ENCODE data around the gene TP73.

TP73 gene

GRCh38 chr1:3658231-3658615 lies 5.9 kb downstream of the TP73 start:
- DNase-seq (ENCODE audit: insufficient read length, low spot score) (no peak), FAIRE-seq (no peak)
- TF ChIP-seq POLR2A (IDR thresholded peaks at IDR 0.05; ENCODE audit: low read depth, low read length), result no peak

GRCh38 chr1:3659093-3659492 lies 6.8 kb downstream of the TP73 start:
- DNase-seq (ENCODE audit: insufficient read length, low spot score), result no peak
- TF ChIP-seq POLR2A (IDR thresholded peaks at IDR 0.05; ENCODE audit: low read depth, low read length), result no peak
- no peak for FAIRE-seq

- FAIRE-seq, result no peak
- TF ChIP-seq POLR2A (IDR thresholded peaks at IDR 0.05; ENCODE audit: low read depth, low read length), result no peak
- DNase-seq (ENCODE audit: insufficient read length, low spot score), result no peak
Observed at GRCh38 chr1:3660704-3661103, 8.4 kb downstream of the TP73 start.

- FAIRE-seq (no peak), DNase-seq (ENCODE audit: insufficient read length, low spot score) (no peak)
- TF ChIP-seq POLR2A (IDR thresholded peaks at IDR 0.05; ENCODE audit: low read depth, low read length), result no peak
Observed at GRCh38 chr1:3661631-3662030, 9.3 kb downstream of the TP73 start.

GRCh38 chr1:3662080-3662671 lies 9.9 kb downstream of the TP73 start:
- no peak for DNase-seq (ENCODE audit: insufficient read length, low spot score)
- TF ChIP-seq POLR2A (IDR thresholded peaks at IDR 0.05; ENCODE audit: low read depth, low read length), result no peak
- no peak for FAIRE-seq

DNA sequence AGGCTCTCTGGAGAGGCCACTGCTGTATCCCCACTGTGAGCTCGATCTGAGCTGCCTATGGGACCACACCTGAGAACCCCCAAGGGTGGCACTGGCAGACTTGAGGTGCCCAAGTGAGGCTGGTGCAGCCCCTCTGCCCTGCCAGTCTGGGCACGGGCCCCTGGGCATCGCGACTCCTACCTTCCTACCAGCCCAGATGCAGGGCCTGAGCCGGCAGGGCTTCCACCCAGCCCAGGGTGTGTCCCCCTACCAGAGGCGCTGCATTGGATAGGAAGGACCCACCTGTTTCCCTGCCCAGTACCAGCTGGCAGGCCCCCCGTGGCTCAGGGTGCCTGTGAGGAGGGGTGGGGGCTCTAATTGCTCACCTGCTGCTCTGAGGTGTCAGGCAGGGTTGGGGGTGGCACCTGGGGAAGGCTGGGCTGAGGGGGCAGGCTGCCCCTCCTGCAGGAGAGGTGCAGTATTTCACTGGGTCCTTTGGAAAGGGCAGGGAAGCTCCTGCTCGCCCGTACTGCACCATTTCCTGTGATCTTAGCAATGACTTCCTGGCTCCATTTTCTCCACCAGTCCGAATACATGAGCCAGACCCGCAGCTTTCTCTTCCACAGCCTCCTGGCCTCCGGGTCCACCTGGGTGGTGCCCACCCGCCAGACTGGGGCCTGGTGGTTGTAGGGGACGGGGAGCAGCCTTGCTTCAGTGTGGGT lies 11.8 kb downstream of the TP73 start:
- DNase-seq (ENCODE audit: insufficient read length, low spot score), result no peak
- FAIRE-seq, result no peak
- no peak for TF ChIP-seq POLR2A (IDR thresholded peaks at IDR 0.05; ENCODE audit: low read depth, low read length)

DNA sequence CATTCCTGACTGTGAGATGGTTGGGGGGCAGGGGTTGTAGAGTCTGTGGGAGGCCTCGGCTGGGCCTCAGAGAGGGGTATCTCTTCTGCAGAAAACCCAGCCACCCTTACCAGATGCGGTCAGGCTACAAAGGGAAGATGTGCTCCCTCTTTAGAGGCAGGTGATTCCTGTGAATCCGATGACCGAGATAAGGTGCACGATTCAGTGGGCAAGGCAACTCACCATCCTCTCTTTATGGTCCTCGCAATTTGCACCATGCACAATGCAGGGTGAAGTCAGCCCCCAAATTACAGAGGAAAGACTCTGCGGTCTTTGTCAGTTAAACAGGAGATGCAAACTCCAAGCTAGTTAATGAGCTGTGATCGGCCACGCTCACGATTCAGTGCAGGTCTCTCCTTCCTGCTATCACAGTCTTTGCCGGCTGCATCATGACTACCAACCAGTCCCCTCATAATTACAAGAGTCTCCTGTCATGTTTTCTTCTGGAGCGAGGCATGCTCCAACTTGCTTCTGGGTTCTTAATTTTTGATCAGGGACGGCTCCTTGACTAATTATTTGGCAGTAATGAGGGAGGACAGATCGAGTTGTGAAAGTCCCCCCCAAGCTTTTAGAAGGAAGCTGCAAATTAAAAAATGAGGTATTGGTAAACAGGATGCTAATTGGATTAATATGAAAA lies 12.5 kb downstream of the TP73 start:
- FAIRE-seq (no peak), DNase-seq (ENCODE audit: insufficient read length, low spot score) (no peak)
- TF ChIP-seq POLR2A (IDR thresholded peaks at IDR 0.05; ENCODE audit: low read depth, low read length), result no peak

- DNase-seq (ENCODE audit: insufficient read length, low spot score) (no peak), FAIRE-seq (no peak)
Observed at GRCh38 chr1:3668148-3668547, 15.8 kb downstream of the TP73 start.

GRCh38 chr1:3668585-3669300 lies 16.4 kb downstream of the TP73 start:
- DNase-seq (ENCODE audit: insufficient read length, low spot score) (peak; percentile 40), FAIRE-seq (no peak)
- TF ChIP-seq POLR2A (IDR thresholded peaks at IDR 0.05; ENCODE audit: low read depth, low read length), result no peak

More at GRCh38 chr1:3668148-3668547, 15.8 kb downstream of the TP73 start:
- no peak for TF ChIP-seq POLR2A (IDR thresholded peaks at IDR 0.05; ENCODE audit: low read depth, low read length)

DNA sequence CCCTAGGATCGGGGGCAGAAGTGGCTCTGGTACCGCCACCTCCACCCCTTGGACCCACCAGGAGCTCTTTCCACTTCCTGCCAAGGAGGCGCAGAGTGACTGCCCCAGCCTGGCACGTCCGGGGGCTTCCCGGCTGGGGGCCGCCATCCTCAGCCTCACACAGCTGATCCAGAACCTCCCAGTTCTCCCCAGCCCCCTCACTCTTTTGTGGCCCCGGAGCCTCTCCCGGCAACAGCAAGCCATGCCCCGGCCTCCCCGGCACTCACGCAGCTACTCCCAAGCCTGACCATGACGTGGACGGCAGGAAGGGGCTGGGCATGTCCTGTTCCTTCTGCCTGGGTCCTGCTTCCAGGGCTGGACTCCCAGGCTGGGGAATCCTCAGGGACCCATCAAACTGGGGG lies 17.1 kb downstream of the TP73 start:
- DNase-seq (ENCODE audit: insufficient read length, low spot score) (no peak), FAIRE-seq (no peak)
- TF ChIP-seq POLR2A (IDR thresholded peaks at IDR 0.05; ENCODE audit: low read depth, low read length), result no peak

DNA sequence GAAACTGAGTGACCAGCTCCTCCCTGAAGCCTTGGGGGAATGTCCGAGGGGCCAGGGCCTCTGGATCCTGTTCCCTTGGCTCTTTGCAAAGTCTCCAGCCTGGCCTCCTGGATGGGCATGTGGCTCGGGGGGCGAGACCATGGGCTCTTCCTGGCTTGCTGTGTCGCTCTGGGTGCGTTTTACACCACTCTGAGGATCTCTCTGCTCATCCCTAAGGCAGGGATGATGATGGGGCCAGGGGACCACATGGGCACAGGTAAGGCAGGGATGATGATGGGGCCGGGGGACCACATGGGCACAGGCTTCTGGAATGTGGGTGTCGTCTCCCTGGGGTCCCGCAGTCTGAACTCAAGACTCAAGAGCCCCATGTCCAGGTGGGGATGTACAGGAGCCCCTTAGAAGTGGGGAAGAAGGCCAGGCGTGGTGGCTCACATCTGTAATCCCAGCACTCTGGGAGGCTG lies 17.7 kb downstream of the TP73 start:
- DNase-seq (ENCODE audit: insufficient read length, low spot score), result no peak
- no peak for TF ChIP-seq POLR2A (IDR thresholded peaks at IDR 0.05; ENCODE audit: low read depth, low read length)
- FAIRE-seq, result no peak

- no peak for DNase-seq (ENCODE audit: insufficient read length, low spot score)
- no peak for FAIRE-seq
- TF ChIP-seq POLR2A (IDR thresholded peaks at IDR 0.05; ENCODE audit: low read depth, low read length), result no peak
Observed at GRCh38 chr1:3670823-3671265, 18.5 kb downstream of the TP73 start.

DNA sequence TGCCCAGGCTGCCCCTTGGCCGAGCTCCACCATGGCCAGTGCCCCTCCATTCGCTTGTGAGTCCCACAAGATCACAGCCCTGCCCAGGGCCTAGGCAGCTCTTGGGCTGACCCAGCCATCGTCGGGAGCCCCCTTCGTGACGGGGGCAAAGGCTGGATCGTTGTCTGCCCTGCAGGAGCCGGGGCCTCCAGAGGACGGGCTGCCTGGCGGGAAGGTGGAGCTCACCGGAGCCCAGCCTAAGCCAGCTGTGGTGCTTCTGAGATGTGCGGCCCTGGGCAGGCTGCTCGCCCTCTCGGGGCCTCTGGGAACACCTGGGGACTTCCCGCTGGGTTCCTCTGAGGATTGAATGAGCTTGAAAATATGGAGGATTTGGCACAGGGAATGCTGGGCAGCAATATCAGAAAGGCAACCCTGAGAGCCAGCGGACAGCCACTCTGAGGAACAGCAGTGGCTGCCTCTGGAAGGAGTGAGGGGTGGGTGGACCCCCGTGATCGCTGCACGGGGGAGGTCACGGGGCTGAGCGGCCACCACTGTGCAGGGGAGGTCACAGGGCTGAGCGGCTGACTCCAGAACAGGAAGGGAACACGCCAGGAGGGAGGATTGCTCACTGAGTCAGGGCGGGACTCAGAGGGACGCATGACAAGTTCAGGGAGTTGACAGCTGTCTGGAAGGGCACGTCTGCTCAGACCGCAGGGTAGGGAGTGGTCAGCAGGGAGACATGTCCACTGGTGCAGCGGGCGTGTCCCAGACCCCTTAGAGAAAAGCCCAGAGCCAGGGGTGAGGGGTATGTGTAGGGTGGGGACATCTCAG lies 19.3 kb downstream of the TP73 start:
- no peak for FAIRE-seq
- peak; percentile 35 for DNase-seq (ENCODE audit: insufficient read length, low spot score)
- no peak for TF ChIP-seq POLR2A (IDR thresholded peaks at IDR 0.05; ENCODE audit: low read depth, low read length)

Data from H54 (cell line).